HFF-Myc (cell line): ENCODE measurements around the gene SDHD.

ENCODE experiments used
- DNase-seq: peaks from one replicate; pipeline ENCODE4 v3.0.0-alpha.2; 2011; ENCODE audit warnings: low read depth; ENCODE audit errors: extremely low read depth
- H3K4me3 ChIP-seq: replicated peaks from 2 replicates; pipeline ENCODE4 v1.5.1; 2011; ENCODE audit warnings: low read depth, mild to moderate bottlenecking, control low read depth, low read length
- TF ChIP-seq, protein P1 (sequence below): IDR thresholded peaks from 2 replicates; pipeline ENCODE4 v1.5.1; 2012; ENCODE audit warnings: mild to moderate bottlenecking, low read depth, low read length, control low read depth; ENCODE audit errors: missing control alignments

The SDHD gene

DNA sequence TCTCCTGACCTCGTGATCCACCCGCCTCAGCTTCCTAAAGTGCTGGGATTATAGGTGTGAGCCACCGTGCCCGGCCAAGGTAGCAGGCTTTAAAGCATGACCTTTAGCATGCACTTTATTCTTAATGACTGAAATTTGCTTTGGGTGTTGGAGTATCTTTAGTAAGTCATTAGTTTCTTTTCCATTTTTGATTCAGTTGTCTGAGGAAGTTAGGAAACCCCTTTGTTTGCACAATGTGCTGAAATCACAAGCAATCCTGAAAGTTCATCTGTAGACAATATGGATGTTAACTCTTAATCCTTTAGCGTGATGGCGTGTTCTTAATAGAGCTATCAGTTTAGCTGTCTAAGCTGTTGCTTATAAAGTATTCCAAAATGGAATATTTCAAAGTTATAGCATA lies 16.8 kb downstream of the SDHD start:
- DNase-seq = no peak
- H3K4me3 ChIP-seq = no peak overlapping the region
- TF ChIP-seq, protein P1, sequence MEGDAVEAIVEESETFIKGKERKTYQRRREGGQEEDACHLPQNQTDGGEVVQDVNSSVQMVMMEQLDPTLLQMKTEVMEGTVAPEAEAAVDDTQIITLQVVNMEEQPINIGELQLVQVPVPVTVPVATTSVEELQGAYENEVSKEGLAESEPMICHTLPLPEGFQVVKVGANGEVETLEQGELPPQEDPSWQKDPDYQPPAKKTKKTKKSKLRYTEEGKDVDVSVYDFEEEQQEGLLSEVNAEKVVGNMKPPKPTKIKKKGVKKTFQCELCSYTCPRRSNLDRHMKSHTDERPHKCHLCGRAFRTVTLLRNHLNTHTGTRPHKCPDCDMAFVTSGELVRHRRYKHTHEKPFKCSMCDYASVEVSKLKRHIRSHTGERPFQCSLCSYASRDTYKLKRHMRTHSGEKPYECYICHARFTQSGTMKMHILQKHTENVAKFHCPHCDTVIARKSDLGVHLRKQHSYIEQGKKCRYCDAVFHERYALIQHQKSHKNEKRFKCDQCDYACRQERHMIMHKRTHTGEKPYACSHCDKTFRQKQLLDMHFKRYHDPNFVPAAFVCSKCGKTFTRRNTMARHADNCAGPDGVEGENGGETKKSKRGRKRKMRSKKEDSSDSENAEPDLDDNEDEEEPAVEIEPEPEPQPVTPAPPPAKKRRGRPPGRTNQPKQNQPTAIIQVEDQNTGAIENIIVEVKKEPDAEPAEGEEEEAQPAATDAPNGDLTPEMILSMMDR = no peak

DNA sequence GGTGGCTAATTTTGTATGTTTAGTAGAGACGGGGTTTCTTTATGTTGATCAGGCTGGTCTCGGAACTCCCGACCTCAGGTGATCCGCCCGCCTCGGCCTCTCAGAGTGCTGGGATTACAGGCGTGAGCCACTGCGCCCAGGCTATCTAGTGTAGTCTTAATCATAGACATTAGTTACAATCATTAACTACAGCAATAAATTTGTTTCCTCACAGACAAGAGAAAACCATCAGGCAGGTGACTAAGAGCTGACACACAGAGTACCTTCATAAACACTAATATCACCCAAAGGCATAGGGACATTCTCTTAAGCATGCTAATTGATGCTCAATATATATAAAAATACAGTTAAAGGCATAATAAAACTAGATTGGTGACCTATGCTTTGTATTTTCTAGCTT lies 19.4 kb downstream of the SDHD start:
- no peak for DNase-seq
- H3K4me3 ChIP-seq = no peak overlapping the region
- TF ChIP-seq, protein P1 = no peak

DNA sequence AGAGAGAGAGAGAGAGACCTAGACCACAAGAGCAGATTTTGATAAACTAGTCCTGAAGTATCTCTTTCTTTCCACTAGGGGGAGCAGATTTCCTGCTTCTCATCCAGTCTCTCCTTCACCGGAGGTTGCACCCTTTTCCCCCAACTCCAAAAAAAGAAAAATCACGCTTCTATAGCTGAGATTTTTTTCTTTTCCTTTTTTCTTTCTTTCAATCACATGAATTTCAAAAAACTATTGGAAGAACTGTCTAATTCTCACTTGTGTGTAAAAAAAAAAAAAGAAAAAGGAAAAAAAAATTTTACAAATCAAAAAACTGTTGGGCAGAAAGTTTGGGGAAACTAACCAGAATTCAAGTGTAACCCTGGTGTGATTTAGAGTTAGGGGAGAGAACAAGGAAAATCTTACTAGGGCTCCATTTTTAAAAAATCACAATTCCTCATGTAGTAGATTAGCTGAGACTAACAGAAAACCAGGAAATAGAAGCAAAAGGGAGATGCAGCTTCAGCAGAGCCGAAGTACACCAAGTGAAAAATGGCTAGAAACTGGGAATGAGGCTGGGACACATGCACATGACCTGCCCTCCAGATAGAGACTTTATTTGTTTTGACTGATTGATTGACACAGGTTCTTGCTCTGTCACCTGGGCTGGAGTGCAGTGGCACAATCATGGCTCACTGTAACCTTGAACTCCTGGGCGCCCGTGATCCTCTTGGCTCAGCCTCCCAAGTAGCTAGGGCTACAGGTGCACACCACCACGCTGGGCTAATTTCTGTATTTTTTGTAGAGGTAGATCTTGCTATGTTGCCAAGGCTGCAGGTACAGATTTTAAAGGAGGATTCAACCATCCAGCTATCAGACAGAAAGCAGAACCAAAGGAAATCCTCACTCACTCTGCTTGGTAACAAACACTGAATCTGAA lies 27.1 kb downstream of the SDHD start:
- DNase-seq = peak; percentile 36
- TF ChIP-seq, protein P1 = peak; percentile 63
- H3K4me3 ChIP-seq = no peak overlapping the region

DNA sequence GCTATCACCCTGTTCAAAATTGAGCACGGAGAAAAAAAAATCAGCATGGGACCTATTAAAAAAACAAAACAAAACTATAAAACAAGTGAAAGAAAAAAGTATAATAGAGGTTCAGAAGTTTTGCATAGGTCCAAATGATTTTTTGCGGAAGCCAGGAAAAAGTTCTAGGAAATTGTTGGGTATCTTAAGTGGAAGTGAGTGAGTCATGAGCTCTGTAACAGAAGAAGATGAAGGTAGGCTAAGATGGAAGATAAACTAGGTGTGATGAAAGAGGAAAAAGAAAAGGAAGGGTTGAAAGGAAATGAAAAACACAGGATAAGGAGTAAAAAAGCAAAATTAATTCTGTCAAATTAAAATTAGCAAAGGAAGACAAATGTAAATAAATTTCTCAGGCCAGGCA lies 27.8 kb downstream of the SDHD start:
- DNase-seq = no peak
- TF ChIP-seq, protein P1 = no peak
- H3K4me3 ChIP-seq = no peak overlapping the region

DNA sequence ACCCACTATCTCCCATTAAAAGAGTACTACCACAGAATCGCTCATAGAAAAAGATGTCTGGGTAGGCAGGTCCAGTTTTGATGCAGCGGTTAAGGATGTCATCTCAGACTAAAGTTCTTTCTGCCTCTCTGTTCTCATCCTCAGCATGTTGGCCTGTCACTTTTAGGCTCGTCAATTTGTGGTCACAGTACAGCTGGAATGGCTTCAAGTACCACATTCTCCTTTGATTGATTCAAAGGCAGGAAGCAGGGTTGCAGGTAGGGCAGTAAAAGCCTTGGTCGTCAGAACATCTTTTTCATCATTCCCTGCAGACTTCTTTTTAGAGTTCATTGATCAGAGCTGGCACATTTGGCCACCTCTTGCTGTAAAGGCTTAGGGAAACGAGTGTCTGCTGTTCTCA lies 28.7 kb downstream of the SDHD start:
- H3K4me3 ChIP-seq = no peak overlapping the region
- TF ChIP-seq, protein P1 = no peak
- DNase-seq = no peak

- TF ChIP-seq, protein P1 = no peak
- no peak overlapping the region for H3K4me3 ChIP-seq
- no peak for DNase-seq
Observed at GRCh38 chr11:112118176-112118575, 31.5 kb downstream of the SDHD start.
